ENCODE data around the gene EML5.

DNA sequence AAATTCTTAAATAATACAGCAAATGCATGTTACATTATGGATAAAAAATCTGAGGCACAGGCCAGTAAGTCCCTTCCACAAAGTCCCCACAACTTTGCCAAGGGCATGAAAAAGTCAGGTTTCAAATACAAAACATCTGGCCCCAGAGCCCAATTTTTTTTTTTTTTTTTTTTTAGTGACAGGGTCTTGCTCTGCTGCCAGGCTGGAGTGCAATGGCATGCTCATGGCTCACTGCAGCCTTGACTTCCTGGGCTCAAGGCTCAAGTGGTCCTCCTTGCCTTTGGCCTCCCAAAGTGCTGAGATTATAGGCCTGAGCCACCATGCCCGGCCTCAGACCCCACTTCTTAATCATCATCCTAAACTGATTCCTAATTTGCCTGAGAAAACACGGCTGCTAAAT lies 28.6 kb upstream of the EML5 start:
- TF ChIP-seq CEBPB (IDR thresholded peaks at IDR 0.05), result no peak
- no peak for TF ChIP-seq FOXM1 (IDR thresholded peaks at IDR 0.05; ENCODE audit: borderline replicate concordance, low read depth)
- TF ChIP-seq TCF12 (IDR thresholded peaks at IDR 0.05; ENCODE audit: low read depth), result no peak
- TF ChIP-seq, protein P1, sequence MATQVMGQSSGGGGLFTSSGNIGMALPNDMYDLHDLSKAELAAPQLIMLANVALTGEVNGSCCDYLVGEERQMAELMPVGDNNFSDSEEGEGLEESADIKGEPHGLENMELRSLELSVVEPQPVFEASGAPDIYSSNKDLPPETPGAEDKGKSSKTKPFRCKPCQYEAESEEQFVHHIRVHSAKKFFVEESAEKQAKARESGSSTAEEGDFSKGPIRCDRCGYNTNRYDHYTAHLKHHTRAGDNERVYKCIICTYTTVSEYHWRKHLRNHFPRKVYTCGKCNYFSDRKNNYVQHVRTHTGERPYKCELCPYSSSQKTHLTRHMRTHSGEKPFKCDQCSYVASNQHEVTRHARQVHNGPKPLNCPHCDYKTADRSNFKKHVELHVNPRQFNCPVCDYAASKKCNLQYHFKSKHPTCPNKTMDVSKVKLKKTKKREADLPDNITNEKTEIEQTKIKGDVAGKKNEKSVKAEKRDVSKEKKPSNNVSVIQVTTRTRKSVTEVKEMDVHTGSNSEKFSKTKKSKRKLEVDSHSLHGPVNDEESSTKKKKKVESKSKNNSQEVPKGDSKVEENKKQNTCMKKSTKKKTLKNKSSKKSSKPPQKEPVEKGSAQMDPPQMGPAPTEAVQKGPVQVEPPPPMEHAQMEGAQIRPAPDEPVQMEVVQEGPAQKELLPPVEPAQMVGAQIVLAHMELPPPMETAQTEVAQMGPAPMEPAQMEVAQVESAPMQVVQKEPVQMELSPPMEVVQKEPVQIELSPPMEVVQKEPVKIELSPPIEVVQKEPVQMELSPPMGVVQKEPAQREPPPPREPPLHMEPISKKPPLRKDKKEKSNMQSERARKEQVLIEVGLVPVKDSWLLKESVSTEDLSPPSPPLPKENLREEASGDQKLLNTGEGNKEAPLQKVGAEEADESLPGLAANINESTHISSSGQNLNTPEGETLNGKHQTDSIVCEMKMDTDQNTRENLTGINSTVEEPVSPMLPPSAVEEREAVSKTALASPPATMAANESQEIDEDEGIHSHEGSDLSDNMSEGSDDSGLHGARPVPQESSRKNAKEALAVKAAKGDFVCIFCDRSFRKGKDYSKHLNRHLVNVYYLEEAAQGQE (IDR thresholded peaks at IDR 0.05; ENCODE audit: low read depth), result no peak
- TF ChIP-seq YY1 (IDR thresholded peaks at IDR 0.05; ENCODE audit: low read depth), result no peak
- TF ChIP-seq EP300 (IDR thresholded peaks at IDR 0.05; ENCODE audit: borderline replicate concordance), result no peak
- TF ChIP-seq CREB1 (IDR thresholded peaks at IDR 0.05; ENCODE audit: low read depth), result no peak
- TF ChIP-seq EGR1 (IDR thresholded peaks at IDR 0.05), result no peak
- TF ChIP-seq, protein P2, sequence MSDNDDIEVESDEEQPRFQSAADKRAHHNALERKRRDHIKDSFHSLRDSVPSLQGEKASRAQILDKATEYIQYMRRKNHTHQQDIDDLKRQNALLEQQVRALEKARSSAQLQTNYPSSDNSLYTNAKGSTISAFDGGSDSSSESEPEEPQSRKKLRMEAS (IDR thresholded peaks at IDR 0.05), result no peak
- TF ChIP-seq RAD21 (IDR thresholded peaks at IDR 0.05; ENCODE audit: low read depth), result no peak
- no peak for TF ChIP-seq NFIC (IDR thresholded peaks at IDR 0.05)
- no peak for TF ChIP-seq TEAD4 (IDR thresholded peaks at IDR 0.05)
- no peak for TF ChIP-seq ZBTB7A (IDR thresholded peaks at IDR 0.05; ENCODE audit: low read depth)
- no peak for TF ChIP-seq TAF1 (IDR thresholded peaks at IDR 0.05; ENCODE audit: low read depth)

Measured in Ishikawa (cell line).